Retinal pigment epithelial cell (primary cell): Measurements from ENCODE around the gene HNRNPH2.
A peak's percentile ranks its signal among the peaks of the same experiment; 100 is the strongest.

Experiments
- DNase-seq: peaks from one replicate; pipeline ENCODE4 v3.0.0-alpha.2; 2010; ENCODE audit warnings: low read depth
- H3K4me3 ChIP-seq: 2 replicates; pipeline ENCODE4 v1.5.1; 2011; ENCODE audit warnings: mild to moderate bottlenecking, low read length, control low read depth, moderate library complexity
- TF ChIP-seq, protein P1 (sequence below): conservative IDR thresholded peaks from 2 replicates; pipeline ENCODE4 v1.5.1; 2011; ENCODE audit warnings: low read depth, low read length, control low read depth, inconsistent platforms

Gene HNRNPH2

DNA sequence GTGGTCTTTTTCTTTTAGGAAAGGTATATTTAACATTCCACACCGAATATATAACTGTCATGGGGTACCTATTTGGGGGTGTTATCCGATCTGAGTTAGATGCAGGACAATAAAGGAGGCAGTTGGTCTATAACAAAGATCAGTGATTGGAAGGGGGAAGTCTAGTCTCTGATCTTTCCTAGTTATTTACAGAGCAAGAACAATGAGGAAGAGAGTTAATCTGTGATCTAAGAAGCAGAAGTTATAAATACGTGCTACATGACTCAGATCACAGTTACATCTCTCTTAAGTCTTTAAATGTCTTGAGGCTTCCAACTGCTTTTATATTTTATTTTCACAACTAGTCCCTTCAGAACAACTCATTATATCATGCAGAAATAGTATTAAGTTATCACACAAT lies 44.0 kb downstream of the HNRNPH2 start:
- H3K4me3 ChIP-seq, result no peak overlapping the region
- no peak for DNase-seq
- TF ChIP-seq, protein P1, sequence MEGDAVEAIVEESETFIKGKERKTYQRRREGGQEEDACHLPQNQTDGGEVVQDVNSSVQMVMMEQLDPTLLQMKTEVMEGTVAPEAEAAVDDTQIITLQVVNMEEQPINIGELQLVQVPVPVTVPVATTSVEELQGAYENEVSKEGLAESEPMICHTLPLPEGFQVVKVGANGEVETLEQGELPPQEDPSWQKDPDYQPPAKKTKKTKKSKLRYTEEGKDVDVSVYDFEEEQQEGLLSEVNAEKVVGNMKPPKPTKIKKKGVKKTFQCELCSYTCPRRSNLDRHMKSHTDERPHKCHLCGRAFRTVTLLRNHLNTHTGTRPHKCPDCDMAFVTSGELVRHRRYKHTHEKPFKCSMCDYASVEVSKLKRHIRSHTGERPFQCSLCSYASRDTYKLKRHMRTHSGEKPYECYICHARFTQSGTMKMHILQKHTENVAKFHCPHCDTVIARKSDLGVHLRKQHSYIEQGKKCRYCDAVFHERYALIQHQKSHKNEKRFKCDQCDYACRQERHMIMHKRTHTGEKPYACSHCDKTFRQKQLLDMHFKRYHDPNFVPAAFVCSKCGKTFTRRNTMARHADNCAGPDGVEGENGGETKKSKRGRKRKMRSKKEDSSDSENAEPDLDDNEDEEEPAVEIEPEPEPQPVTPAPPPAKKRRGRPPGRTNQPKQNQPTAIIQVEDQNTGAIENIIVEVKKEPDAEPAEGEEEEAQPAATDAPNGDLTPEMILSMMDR, result no peak

DNA sequence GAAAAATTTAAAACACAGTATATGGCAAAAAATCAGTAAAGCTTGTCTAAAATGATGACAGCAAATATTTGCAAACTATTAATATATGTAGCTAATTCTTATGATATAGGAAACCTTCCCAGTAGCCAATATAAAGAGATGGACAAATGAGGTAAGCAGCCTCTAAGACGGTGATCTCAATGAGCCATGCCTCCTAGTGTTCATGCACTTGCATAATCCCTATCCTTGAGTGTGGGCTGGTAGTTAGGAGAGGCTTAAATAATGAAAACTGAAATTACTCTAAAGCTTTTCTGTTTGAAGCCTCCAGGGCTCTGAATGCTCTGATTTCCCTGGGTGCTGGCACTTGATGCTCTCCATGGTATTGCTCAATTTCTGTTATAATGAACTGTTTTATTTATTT lies 52.6 kb downstream of the HNRNPH2 start:
- TF ChIP-seq, protein P1, result peak; percentile 7
- no peak overlapping the region for H3K4me3 ChIP-seq
- DNase-seq, result no peak

DNA sequence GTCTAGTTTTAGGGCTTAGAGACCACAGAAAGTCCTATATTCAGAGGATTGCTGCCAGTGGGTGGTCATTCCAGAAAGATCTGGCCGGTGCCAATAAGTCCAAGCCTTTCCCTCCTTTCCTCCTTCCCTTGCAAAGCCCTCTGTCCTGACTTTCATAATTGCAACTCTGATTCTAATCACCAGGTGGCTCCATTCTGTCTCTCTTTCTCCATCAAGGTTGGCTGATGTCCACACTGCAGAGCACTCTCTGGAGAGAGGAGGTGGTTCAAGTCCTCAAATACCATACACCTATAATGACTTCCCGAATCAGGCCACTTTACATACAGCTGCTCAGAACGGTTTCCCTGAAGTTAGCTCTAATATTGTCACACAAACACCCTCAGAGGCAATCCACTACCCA lies 54.9 kb downstream of the HNRNPH2 start:
- no peak for DNase-seq
- TF ChIP-seq, protein P1, result peak; percentile 40
- H3K4me3 ChIP-seq, result no peak overlapping the region
